Thyroid gland (tissue), 4 donors: ENCODE data around the gene DYNLT2. TPM values are rescaled to one million over a fixed set of nuclear protein-coding genes. Genes with fewer than 3 reads are reported as not detected.

Source experiments
- DNase-seq, 2 donors: peaks; one replicate each; pipeline ENCODE4 v3.0.0-alpha.2; 2019
- H3K27ac ChIP-seq, 3 donors: fragments of 200-600 bp; sonication (generic); 1 replicate in 2 of 3; 2 replicates in 1 of 3; pipeline ENCODE4 v1.5.1; 2016 to 2019; ENCODE audit warnings: mild to moderate bottlenecking in 1 of 3, moderate library complexity in 1 of 3
- H3K27me3 ChIP-seq: fragments of 200-600 bp; sonication (generic); one replicate; pipeline ENCODE4 v1.5.1; 2019
- H3K36me3 ChIP-seq, 2 donors: fragments of 200-600 bp; sonication (generic); one replicate each; pipeline ENCODE4 v1.5.1; 2016 to 2019
- H3K4me1 ChIP-seq, 2 donors: fragments of 200-600 bp; sonication (generic); one replicate each; pipeline ENCODE4 v1.5.1; 2017 to 2019
- H3K4me3 ChIP-seq, 3 donors: fragments of 200-600 bp; sonication (generic); replicated peaks in 1 of 3; 1 replicate in 2 of 3; 2 replicates in 1 of 3; pipeline ENCODE4 v1.5.1; 2016; ENCODE audit warnings: mild to moderate bottlenecking in 1 of 3
- H3K9me3 ChIP-seq: fragments of 200-600 bp; sonication (generic); one replicate; pipeline ENCODE4 v1.5.1; 2017
- CTCF ChIP-seq, 6 experiments: fragments of 200-600 bp in 3 of 6; fragments of 450-650 bp in 3 of 6; sonication (generic) in 3 of 6; IDR thresholded peaks; one replicate each; pipeline ENCODE4 v1.5.1; 2016 to 2019; ENCODE audit warnings: antibody characterized with exemption in 6 of 6, mild to moderate bottlenecking in 2 of 6, inconsistent platforms in 1 of 6, moderate library complexity in 1 of 6
- POLR2A ChIP-seq, 2 donors: fragments of 450-650 bp; IDR thresholded peaks; one replicate each; pipeline ENCODE4 v1.6.1; 2017; ENCODE audit warnings: antibody characterized with exemption in 2 of 2, mild to moderate bottlenecking in 2 of 2, moderate library complexity in 1 of 2
- WGBS, 2 donors: methylation state at CpG; one replicate each; pipeline ENCODE4 v1.1.5; 2017; 5-methylcytosine and 5-hydroxymethylcytosine counted together
- intact Hi-C: fragments of 100-400 bp; cut with DNase I; formaldehyde crosslinking; loops from one replicate; pipeline ENCODE4 v1.15.1; 2023
- total RNA-seq, 4 donors: library from RNA; depleted of rRNA; stranded (reverse); fragments of >200 nt; gene quantifications; one replicate each; pipeline ENCODE4 v1.2.3, GENCODE V29; 2016

Gene DYNLT2
- total RNA-seq, 4 donors from 2014 or later = 0.50 to 5.5 (median 2.5) TPM

GRCh38 chr6:169783401-169783800 is 32.0 kb upstream of the DYNLT2 start:
- no peak for TF ChIP-seq CTCF (IDR thresholded peaks at IDR 0.05)
- no peak for TF ChIP-seq POLR2A (IDR thresholded peaks at IDR 0.05)
- H3K4me1 ChIP-seq = peaks cover 14 to 20% of the 10 kb centered on the region in 2 donors
- intact Hi-C loops = no loop called here
- no peak overlapping the region for H3K27ac ChIP-seq
- no peak overlapping the region for H3K4me3 ChIP-seq
- H3K36me3 ChIP-seq = no peaks in the 10 kb centered on the region
- no peaks in the 10 kb centered on the region for H3K27me3 ChIP-seq
- H3K9me3 ChIP-seq = no peaks in the 10 kb centered on the region
- WGBS, 2 donors = 91 to 94% methylated on average over 9 of the region's 9 CpGs
- no peak for DNase-seq

- WGBS, 2 donors = 93 to 99% methylated on average over 8 of the region's 8 CpGs
- H3K9me3 ChIP-seq = no peaks in the 10 kb centered on the region
- peaks cover 14 to 20% of the 10 kb centered on the region in 2 donors for H3K4me1 ChIP-seq
- H3K27ac ChIP-seq = no peak overlapping the region
- no peaks in the 10 kb centered on the region for H3K27me3 ChIP-seq
- no peak for TF ChIP-seq POLR2A (IDR thresholded peaks at IDR 0.05)
- TF ChIP-seq CTCF (IDR thresholded peaks at IDR 0.05) = no peak
- H3K36me3 ChIP-seq = no peaks in the 10 kb centered on the region
- intact Hi-C loops = no loop called here
- H3K4me3 ChIP-seq = no peak overlapping the region
- DNase-seq = no peak
Observed at GRCh38 chr6:169782966-169783365, 31.6 kb upstream of the DYNLT2 start.

- Histone ChIP-seq H3K9me3 (no peaks in the 10 kb centered on the region), H3K36me3 (peaks cover 3 to 5% of the 10 kb centered on the region in 2 donors), H3K27me3 (no peaks in the 10 kb centered on the region), H3K4me3 (no peak overlapping the region), H3K4me1 (peaks cover 14 to 20% of the 10 kb centered on the region in 2 donors), H3K27ac (no peak overlapping the region)
- 51 to 55% methylated on average over 11 of the region's 11 CpGs for WGBS, 2 donors
- intact Hi-C loops = no loop called here
- peak; percentile 20 to 35 for DNase-seq
- TF ChIP-seq POLR2A (IDR thresholded peaks at IDR 0.05) (no peak), CTCF (IDR thresholded peaks at IDR 0.05) (no peak)
Observed at GRCh38 chr6:169780571-169781091, 29.3 kb upstream of the DYNLT2 start.

GRCh38 chr6:169779896-169780295 is 28.5 kb upstream of the DYNLT2 start:
- no peaks in the 10 kb centered on the region for H3K9me3 ChIP-seq
- H3K4me3 ChIP-seq = no peak overlapping the region
- peaks cover 14 to 20% of the 10 kb centered on the region in 2 donors for H3K4me1 ChIP-seq
- intact Hi-C loops = no loop called here
- DNase-seq = no peak
- WGBS, 2 donors = 63 to 77% methylated on average over 5 of the region's 5 CpGs
- no peaks in the 10 kb centered on the region for H3K27me3 ChIP-seq
- TF ChIP-seq CTCF (IDR thresholded peaks at IDR 0.05) (no peak), POLR2A (IDR thresholded peaks at IDR 0.05) (no peak)
- peak overlapping the region in 1 of 3 donors; percentile 67 for H3K27ac ChIP-seq
- peaks cover 3 to 5% of the 10 kb centered on the region in 2 donors for H3K36me3 ChIP-seq

GRCh38 chr6:169779092-169779815 is 27.9 kb upstream of the DYNLT2 start:
- Histone ChIP-seq H3K4me3 (no peak overlapping the region), H3K4me1 (peaks cover 14 to 20% of the 10 kb centered on the region in 2 donors), H3K27ac (peak overlapping the region in 2 of 3 donors; percentile 7 to 67), H3K27me3 (no peaks in the 10 kb centered on the region), H3K36me3 (peaks cover 3 to 5% of the 10 kb centered on the region in 2 donors), H3K9me3 (no peaks in the 10 kb centered on the region)
- TF ChIP-seq CTCF (IDR thresholded peaks at IDR 0.05) = no peak
- no peak for TF ChIP-seq POLR2A (IDR thresholded peaks at IDR 0.05)
- intact Hi-C loops = no loop called here
- WGBS, 2 donors = 69 to 72% methylated on average over 8 of the region's 8 CpGs
- peak; percentile 64 to 80 for DNase-seq
